GM12878 (cell line): ENCODE data around the gene POP7. TPM values are rescaled to one million over a fixed set of nuclear protein-coding genes. Genes with fewer than 3 reads are reported as not detected.

Experiments used
- ATAC-seq: fragments of 200-7000 bp; cut with Tn5 transposase; 3 replicates; pipeline ENCODE4 v1.9.1; 2020; ENCODE audit warnings: mild to moderate bottlenecking, moderate library complexity
- BruUV-seq: library from RNA; stranded (reverse); fragments of 400-500 nt; replicated peaks from 2 replicates; lab custom pipeline; 2021; lab: Mats Ljungman, UMichigan
- CTCF ChIA-PET: fragments of 300-600 bp; sonication (Branson Sonifier 250); formaldehyde crosslinking; extraction: SDS; loops from one replicate; lab custom pipeline; 2021; ENCODE audit warnings: inconsistent platforms; lab: Yijun Ruan, JAX
- POLR2A ChIA-PET: fragments of 350-600 bp; formaldehyde crosslinking; extraction: SDS; loops from one replicate; lab custom pipeline; 2021; ENCODE audit warnings: inconsistent platforms; lab: Charles Lee
- RAD21 ChIA-PET: fragments of 300-600 bp; sonication (Branson Sonifier 250); formaldehyde crosslinking; loops from one replicate; lab custom pipeline; 2023; ENCODE audit warnings: antibody characterized with exemption; ENCODE audit not compliant: unreplicated experiment; lab: Charles Lee
- SMC1A ChIA-PET: fragments of 300-600 bp; sonication (Branson Sonifier 250); formaldehyde crosslinking; loops from one replicate; lab custom pipeline; 2023; ENCODE audit not compliant: unreplicated experiment, uncharacterized antibody; lab: Charles Lee
- DNase-seq: peaks from one replicate; pipeline ENCODE4 v3.0.0-alpha.2; 2011; ENCODE audit warnings: low read depth, low spot score
- FAIRE-seq: peaks from 3 replicates; lab custom pipeline; 2011; peaks lifted over from hg19 to GRCh38; lab: Jason Lieb, UNC
- H2AFZ ChIP-seq: 2 replicates; pipeline ENCODE4 v1.6.0; 2011; ENCODE audit warnings: low read depth, low read length, control low read depth; ENCODE audit not compliant: control insufficient read depth
- H3K27ac ChIP-seq: 2 replicates; pipeline ENCODE4 v1.5.1; 2011; ENCODE audit warnings: control low read depth; ENCODE audit not compliant: control insufficient read depth, insufficient read depth
- H3K27me3 ChIP-seq, 2 experiments: replicated peaks in 1 of 2; 2 replicates each; pipeline versions ENCODE4 v1.6.0 to v1.6.1; 2011; ENCODE audit warnings: low read length in 1 of 2; ENCODE audit not compliant: control insufficient read depth in 2 of 2, insufficient read depth in 2 of 2
- H3K36me3 ChIP-seq, 2 experiments: 2 replicates each; pipeline ENCODE4 v1.5.1; 2011; ENCODE audit warnings: low read length in 1 of 2; ENCODE audit not compliant: control insufficient read depth in 2 of 2, insufficient read depth in 2 of 2
- H3K4me1 ChIP-seq: 2 replicates; pipeline ENCODE4 v1.6.1; 2011; ENCODE audit warnings: mild to moderate bottlenecking, low read length, moderate library complexity, mixed read lengths; ENCODE audit not compliant: control insufficient read depth, insufficient read depth
- H3K4me2 ChIP-seq: 2 replicates; pipeline ENCODE4 v1.6.0; 2011; ENCODE audit warnings: control low read depth; ENCODE audit not compliant: control insufficient read depth, insufficient read depth
- H3K4me3 ChIP-seq: fragments of 200-600 bp; sonication (generic); 2 replicates; pipeline ENCODE4 v1.5.1; 2016
- H3K79me2 ChIP-seq: 2 replicates; pipeline ENCODE4 v1.6.0; 2011; ENCODE audit warnings: low read length; ENCODE audit not compliant: control insufficient read depth, insufficient read depth
- H3K9ac ChIP-seq: 2 replicates; pipeline ENCODE4 v1.8.0; 2011; ENCODE audit warnings: low read length, control low read depth, mixed read lengths; ENCODE audit not compliant: control insufficient read depth, insufficient read depth
- H3K9me3 ChIP-seq: replicated peaks from 3 replicates; pipeline ENCODE4 v1.5.1; 2011; ENCODE audit warnings: mild to moderate bottlenecking, low read length; ENCODE audit not compliant: control insufficient read depth, insufficient read depth
- H4K20me1 ChIP-seq: 2 replicates; pipeline ENCODE4 v1.6.0; 2011; ENCODE audit not compliant: control insufficient read depth, insufficient read depth
- ATF3 ChIP-seq: IDR thresholded peaks from 2 replicates; pipeline ENCODE4 v1.6.1; 2011; ENCODE audit warnings: low read depth, mild to moderate bottlenecking, low read length, moderate library complexity, borderline replicate concordance; ENCODE audit errors: extremely low read depth
- CEBPB ChIP-seq, 2 experiments: fragments of 150-350 bp in 1 of 2; IDR thresholded peaks; 2 replicates each; pipeline ENCODE4 v1.6.1; 2012 to 2014; ENCODE audit warnings: low read depth in 2 of 2, low read length in 2 of 2, borderline replicate concordance in 1 of 2, inconsistent platforms in 1 of 2
- ESRRA ChIP-seq: IDR thresholded peaks from 2 replicates; pipeline ENCODE4 v1.6.1; 2012; ENCODE audit warnings: mild to moderate bottlenecking, low read length, improper control_type of control experiment
- GATAD2B ChIP-seq: fragments of 450-650 bp; conservative IDR thresholded peaks from 2 replicates; pipeline ENCODE4 v1.6.1; 2017; ENCODE audit warnings: low read depth, mild to moderate bottlenecking, moderate library complexity
- PRDM15 ChIP-seq: fragments of 450-650 bp; formaldehyde crosslinking; IDR thresholded peaks from 2 replicates; pipeline ENCODE4 v1.4.0; 2020; ENCODE audit warnings: mild to moderate bottlenecking, moderate library complexity
- RB1 ChIP-seq: fragments of 450-650 bp; formaldehyde crosslinking; IDR thresholded peaks from 2 replicates; pipeline ENCODE4 v1.6.1; 2017; ENCODE audit warnings: mild to moderate bottlenecking, borderline replicate concordance
- RELB ChIP-seq: fragments of 450-650 bp; IDR thresholded peaks from 2 replicates; pipeline ENCODE4 v1.6.1; 2017; ENCODE audit warnings: low read depth, mild to moderate bottlenecking, moderate library complexity
- TCF3 ChIP-seq: IDR thresholded peaks from 2 replicates; pipeline ENCODE4 v1.6.1; 2012; ENCODE audit warnings: low read depth, mild to moderate bottlenecking, low read length, borderline replicate concordance; ENCODE audit not compliant: insufficient read depth
- ZNF592 ChIP-seq: fragments of 450-650 bp; IDR thresholded peaks from 2 replicates; pipeline ENCODE4 v1.6.1; 2017; ENCODE audit warnings: mild to moderate bottlenecking, moderate library complexity
- WGBS: methylation state at CpG from one replicate; pipeline ENCODE4 v1.1.6; 2016; ENCODE audit warnings: low lambda C conversion rate; ENCODE audit not compliant: insufficient replicate concordance, insufficient coverage; ENCODE audit errors: missing lambda C conversion rate; 5-methylcytosine and 5-hydroxymethylcytosine counted together
- in situ Hi-C: fragments of 300-500 bp; cut with MboI; formaldehyde crosslinking; loops from 9 replicates; pipeline ENCODE4 v1.14.3; 2018; ENCODE audit warnings: mixed read lengths
- intact Hi-C: fragments of 100-400 bp; cut with micrococcal nuclease; formaldehyde crosslinking; loops from one replicate; pipeline ENCODE4 v1.14.2; 2022; ENCODE audit not compliant: unreplicated experiment
- polyA plus RNA-seq, 11 experiments: library from polyadenylated mRNA; depleted of rRNA in 4 of 11; unstranded in 6 of 11; stranded (reverse) in 5 of 11; fragments of >200 nt; fragmentation: Nextera tagmentation in 4 of 11; fragmentation: Illumina TruSeq in 1 of 11; extraction: Ambion mirVana in 4 of 11; extraction: Trizol in 1 of 11; gene quantifications; 1 replicate in 1 of 11; 2 replicates in 10 of 11; pipeline versions ENCODE4 v1.2.1 to v1.2.3, GENCODE V29; 2011 to 2016; ENCODE audit warnings: inconsistent platforms in 2 of 11, missing spikeins in 2 of 11, low read depth in 1 of 11
- total RNA-seq, 4 experiments: library from RNA; depleted of rRNA in 3 of 4; stranded (reverse); fragments of >200 nt in 3 of 4; fragmentation: Illumina TruSeq in 1 of 4; extraction: Trizol in 1 of 4; gene quantifications; 2 replicates each; pipeline versions ENCODE4 v1.2.1 to v1.2.3, GENCODE V29; 2013 to 2021

The POP7 gene
- total and polyA plus RNA-seq, 10 of the 15 experiments (the other 5 are each of a cell fraction or from before 2014, with no cell fraction given): 12.1 to 148 (median 51.7) TPM

- DNase-seq: no peak
- CTCF ChIA-PET: interaction anchor here (2.6 to 6.1 kb wide), 6 partner anchors 13 to 145 kb away, joined by 13 to 134 read pairs (median 40); partner anchors contain the start of genes GIGYF1 and SLC12A9
- H3K27ac ChIP-seq: peak overlapping the region; percentile 93
- H3K79me2 ChIP-seq: peaks cover 18% of the 10 kb centered on the region
- RAD21 ChIA-PET: interaction anchor here (0.7 to 2.8 kb wide), 4 partner anchors 16 to 484 kb away, joined by 3 to 21 read pairs (median 8); partner anchors contain the start of gene SLC12A9
- H3K36me3 ChIP-seq: peaks cover 0 to 5% of the 10 kb centered on the region in 2 experiments; a peak in 2 of 4 replicates
- SMC1A ChIA-PET: interaction anchor here (1.5 to 3.1 kb wide), 2 partner anchors 11 to 122 kb away, joined by 14 to 28 read pairs; partner anchors contain the start of genes FBXO24, GIGYF1 and LRCH4
- H4K20me1 ChIP-seq: no peaks in the 10 kb centered on the region
- H3K4me3 ChIP-seq: peak overlapping the region; percentile 97
- H2AFZ ChIP-seq: no peak overlapping the region; the same call in 1 of the 2 replicates
- FAIRE-seq: no peak
- BruUV-seq: no TSS peak
- peak overlapping the region; percentile 94 for H3K9ac ChIP-seq
- peak overlapping the region; percentile 91 for H3K4me2 ChIP-seq
- H3K27me3 ChIP-seq: no peaks in the 10 kb centered on the region
- no peaks in the 10 kb centered on the region for H3K9me3 ChIP-seq
- no peak for ATAC-seq
- WGBS: 66% methylated on average over 34 of the region's 34 CpGs
- intact Hi-C loops (loop anchor here (5.0 kb wide), 1 partner anchor 74 kb away; no protein-coding TSS in a partner anchor), in situ Hi-C loops (loop anchor here (10.0 kb wide), 1 partner anchor 148 kb away; the partner anchor contains the start of gene SLC12A9)
- POLR2A ChIA-PET: interaction anchor here (1.6 to 2.3 kb wide), 3 partner anchors 14 to 278 kb away, joined by 4 to 26 read pairs (median 16); partner anchors contain the start of genes FBXO24, GIGYF1, LRCH4 and ZCWPW1
- peaks cover 13% of the 10 kb centered on the region for H3K4me1 ChIP-seq
- TF ChIP-seq ZNF592: no peak
- TF ChIP-seq ESRRA: no peak
- TF ChIP-seq CEBPB (IDR thresholded peaks at IDR 0.05; ENCODE audit: borderline replicate concordance in 1 of 2, low read depth in 2 of 2, low read length in 2 of 2): no peak
- no peak for TF ChIP-seq RB1
- no peak for TF ChIP-seq GATAD2B
- no peak for TF ChIP-seq TCF3
- TF ChIP-seq PRDM15 (CRISPR knock-in tag): no peak
- TF ChIP-seq RELB: no peak
- TF ChIP-seq ATF3: no peak
Observed at GRCh38 chr7:100706672-100707311, 871 bp downstream of the POP7 start.
